ENCODE measurements around the gene MEF2D. TPM values are rescaled to one million over a fixed set of nuclear protein-coding genes. Genes with fewer than 3 reads are reported as not detected.

The MEF2D gene
- total and polyA plus RNA-seq, 10 donors: 7.4 to 103 (median 61.6) TPM

- H3K4me1 ChIP-seq: peaks cover 14 to 37% (median 25%) of the 10 kb centered on the region in 6 donors
- peaks cover 0 to 100% (median 55%) of the 10 kb centered on the region in 7 donors for H3K27me3 ChIP-seq (replicated peaks in 1 of 7)
- no peaks in the 10 kb centered on the region for H3K9me3 ChIP-seq
- intact Hi-C loops (cut with DNase I; ENCODE audit: low total_unique reads): no loop called here
- no peak overlapping the region for H3K27ac ChIP-seq
- WGBS, 5 donors: 0 to 3% (median 1%) methylated on average over 37 to 69 of the region's 69 CpGs
- peak overlapping the region; percentile 16 to 69 (median 42) for H3K4me3 ChIP-seq
- H3K36me3 ChIP-seq: no peaks in the 10 kb centered on the region
- DNase-seq: peak; percentile 88
- TF ChIP-seq POLR2A (IDR thresholded peaks at IDR 0.05): no peak
- TF ChIP-seq, protein P1, sequence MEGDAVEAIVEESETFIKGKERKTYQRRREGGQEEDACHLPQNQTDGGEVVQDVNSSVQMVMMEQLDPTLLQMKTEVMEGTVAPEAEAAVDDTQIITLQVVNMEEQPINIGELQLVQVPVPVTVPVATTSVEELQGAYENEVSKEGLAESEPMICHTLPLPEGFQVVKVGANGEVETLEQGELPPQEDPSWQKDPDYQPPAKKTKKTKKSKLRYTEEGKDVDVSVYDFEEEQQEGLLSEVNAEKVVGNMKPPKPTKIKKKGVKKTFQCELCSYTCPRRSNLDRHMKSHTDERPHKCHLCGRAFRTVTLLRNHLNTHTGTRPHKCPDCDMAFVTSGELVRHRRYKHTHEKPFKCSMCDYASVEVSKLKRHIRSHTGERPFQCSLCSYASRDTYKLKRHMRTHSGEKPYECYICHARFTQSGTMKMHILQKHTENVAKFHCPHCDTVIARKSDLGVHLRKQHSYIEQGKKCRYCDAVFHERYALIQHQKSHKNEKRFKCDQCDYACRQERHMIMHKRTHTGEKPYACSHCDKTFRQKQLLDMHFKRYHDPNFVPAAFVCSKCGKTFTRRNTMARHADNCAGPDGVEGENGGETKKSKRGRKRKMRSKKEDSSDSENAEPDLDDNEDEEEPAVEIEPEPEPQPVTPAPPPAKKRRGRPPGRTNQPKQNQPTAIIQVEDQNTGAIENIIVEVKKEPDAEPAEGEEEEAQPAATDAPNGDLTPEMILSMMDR (IDR thresholded peaks at IDR 0.05 in 8 of 11, conservative IDR thresholded peaks at IDR 0.05 in 3 of 11): peak in 1 of 11 experiments; percentile 17
- TF ChIP-seq POLR2AphosphoS5 (IDR thresholded peaks at IDR 0.05): peak; percentile 49 to 75 (median 69)
Observed at GRCh38 chr1:156421062-156421938, 79.3 kb downstream of the MEF2D start.

- Histone ChIP-seq H3K27me3 (replicated peaks in 1 of 7) (peaks cover 0 to 100% (median 55%) of the 10 kb centered on the region in 7 donors), H3K27ac (no peak overlapping the region), H3K9me3 (no peaks in the 10 kb centered on the region), H3K4me1 (peaks cover 14 to 37% (median 25%) of the 10 kb centered on the region in 6 donors), H3K36me3 (no peaks in the 10 kb centered on the region), H3K4me3 (peak overlapping the region; percentile 22 to 69 (median 42))
- WGBS, 5 donors: 5 to 8% (median 5%) methylated on average over 53 to 69 of the region's 69 CpGs
- TF ChIP-seq POLR2AphosphoS5 (IDR thresholded peaks at IDR 0.05) (peak in 1 of 3 donors; percentile 42), POLR2A (IDR thresholded peaks at IDR 0.05) (no peak)
- TF ChIP-seq, protein P1 (IDR thresholded peaks at IDR 0.05 in 8 of 11, conservative IDR thresholded peaks at IDR 0.05 in 3 of 11): no peak
- intact Hi-C loops (cut with DNase I; ENCODE audit: low total_unique reads): no loop called here
- DNase-seq: no peak
Observed at GRCh38 chr1:156420205-156421061, 80.1 kb downstream of the MEF2D start.

DNA sequence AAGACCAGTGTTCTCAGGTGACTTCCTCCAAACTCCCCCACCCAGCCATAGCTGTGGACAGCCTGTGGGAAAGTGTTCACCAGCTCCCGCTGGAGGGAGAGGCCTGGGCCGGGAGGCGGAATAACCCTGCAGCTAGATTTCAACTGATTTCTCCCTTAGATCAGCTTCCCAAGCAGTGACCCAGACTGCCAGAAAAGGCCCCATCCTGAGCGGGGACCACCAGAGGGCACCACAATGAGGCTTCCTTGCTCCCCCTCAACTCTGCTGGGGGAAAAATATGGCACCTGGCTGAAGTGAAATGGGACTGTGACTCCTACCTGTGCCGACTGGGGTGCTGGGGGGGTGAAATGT is 80.7 kb downstream of the MEF2D start:
- intact Hi-C loops (cut with DNase I; ENCODE audit: low total_unique reads): no loop called here
- no peak for DNase-seq
- Histone ChIP-seq H3K27me3 (replicated peaks in 1 of 7) (peaks cover 0 to 100% (median 57%) of the 10 kb centered on the region in 7 donors), H3K4me3 (peak overlapping the region; percentile 1 to 69 (median 42)), H3K27ac (no peak overlapping the region), H3K4me1 (peaks cover 14 to 37% (median 25%) of the 10 kb centered on the region in 6 donors), H3K36me3 (no peaks in the 10 kb centered on the region), H3K9me3 (no peaks in the 10 kb centered on the region)
- WGBS, 5 donors: 0 to 51% (median 31%) methylated on average over 1 to 5 of the region's 5 CpGs
- TF ChIP-seq, protein P1 (IDR thresholded peaks at IDR 0.05 in 8 of 11, conservative IDR thresholded peaks at IDR 0.05 in 3 of 11): peak in 3 of 11 experiments; percentile 25 to 39 (median 28)
- no peak for TF ChIP-seq POLR2AphosphoS5 (IDR thresholded peaks at IDR 0.05)

Data from spleen (tissue), 11 donors.